ENCODE data around the gene SPRN.
"Not testable (repeated sequence)": the region's sequence is repeated elsewhere in the genome, so short reads cannot be mapped to it uniquely, and the experiment has no call there.

The SPRN gene

GRCh38 chr10:133439517-133440461, 15.4 kb upstream of the SPRN start:
- DNase-seq (ENCODE audit: low read depth): no peak

DNA sequence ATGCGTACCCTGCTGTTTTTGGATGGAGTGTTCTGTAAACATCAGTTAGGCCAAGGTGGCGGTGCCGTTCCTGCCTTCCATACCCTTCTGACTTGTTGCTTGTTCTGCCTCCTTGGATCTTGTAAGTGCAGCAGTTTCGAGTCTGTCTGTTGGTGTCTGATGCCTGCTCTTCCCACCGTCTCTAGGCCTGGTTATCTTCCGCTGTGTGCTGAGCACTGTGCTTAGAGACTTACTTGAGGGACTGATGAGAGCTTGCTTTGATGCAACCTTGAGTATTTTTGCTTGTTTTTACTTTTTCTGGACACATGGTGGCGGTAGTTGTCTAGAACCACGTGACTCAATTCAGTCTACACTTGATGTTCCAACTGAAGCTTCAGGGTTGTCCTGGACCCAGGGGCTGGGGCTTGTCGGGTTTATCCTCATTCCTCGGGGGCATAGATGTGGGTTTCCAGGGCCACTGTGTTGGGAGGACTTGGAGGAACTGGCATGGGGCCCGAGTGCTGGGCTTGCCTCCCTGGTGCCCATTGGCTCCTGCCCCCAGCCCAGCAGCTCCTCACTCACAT, 14.4 kb upstream of the SPRN start:
- DNase-seq (ENCODE audit: low read depth): no peak

- not testable (repeated sequence) for DNase-seq (ENCODE audit: low read depth)
Measured at GRCh38 chr10:133432789-133433188, 8.4 kb upstream of the SPRN start.

DNA sequence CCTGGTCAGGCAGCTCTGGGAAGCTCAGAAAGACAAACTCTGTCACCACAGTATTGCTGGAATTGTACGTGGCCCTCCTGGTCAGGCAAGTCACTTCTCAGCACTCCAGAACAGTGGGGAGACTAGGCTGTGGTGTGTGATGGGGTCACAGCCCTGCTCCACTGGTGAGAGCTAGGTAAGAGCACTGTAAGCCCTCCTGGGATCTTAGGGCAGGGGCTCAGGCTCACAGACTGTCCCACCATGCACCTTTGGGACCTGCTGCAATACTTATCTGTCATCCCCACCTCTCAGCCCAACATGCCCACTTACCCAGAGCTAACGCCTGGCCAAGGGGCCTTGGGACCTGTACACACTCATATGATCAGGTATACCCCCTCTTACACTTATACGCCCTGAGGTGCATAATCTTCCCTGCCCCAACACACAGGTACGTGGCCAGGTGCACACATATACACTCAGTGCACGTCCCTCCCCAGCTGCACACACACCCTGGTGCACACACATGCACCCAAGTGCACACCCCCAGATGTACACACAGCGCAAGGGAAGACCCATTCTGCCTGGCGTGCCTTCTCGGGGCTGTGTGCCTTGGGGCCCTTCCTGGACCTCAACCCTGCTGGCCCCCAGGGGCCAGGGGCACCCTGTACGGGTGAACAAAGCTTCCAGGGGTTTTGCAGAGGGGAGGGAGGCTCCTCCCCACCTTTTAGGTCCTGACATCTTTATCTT, 7.6 kb upstream of the SPRN start:
- not testable (repeated sequence) for DNase-seq (ENCODE audit: low read depth)

- DNase-seq (ENCODE audit: low read depth): not testable (repeated sequence)
Measured at GRCh38 chr10:133429571-133429970, 5.1 kb upstream of the SPRN start.

GRCh38 chr10:133424102-133424501, 323 bp downstream of the SPRN start:
- DNase-seq (ENCODE audit: low read depth): not testable (repeated sequence)

DNA sequence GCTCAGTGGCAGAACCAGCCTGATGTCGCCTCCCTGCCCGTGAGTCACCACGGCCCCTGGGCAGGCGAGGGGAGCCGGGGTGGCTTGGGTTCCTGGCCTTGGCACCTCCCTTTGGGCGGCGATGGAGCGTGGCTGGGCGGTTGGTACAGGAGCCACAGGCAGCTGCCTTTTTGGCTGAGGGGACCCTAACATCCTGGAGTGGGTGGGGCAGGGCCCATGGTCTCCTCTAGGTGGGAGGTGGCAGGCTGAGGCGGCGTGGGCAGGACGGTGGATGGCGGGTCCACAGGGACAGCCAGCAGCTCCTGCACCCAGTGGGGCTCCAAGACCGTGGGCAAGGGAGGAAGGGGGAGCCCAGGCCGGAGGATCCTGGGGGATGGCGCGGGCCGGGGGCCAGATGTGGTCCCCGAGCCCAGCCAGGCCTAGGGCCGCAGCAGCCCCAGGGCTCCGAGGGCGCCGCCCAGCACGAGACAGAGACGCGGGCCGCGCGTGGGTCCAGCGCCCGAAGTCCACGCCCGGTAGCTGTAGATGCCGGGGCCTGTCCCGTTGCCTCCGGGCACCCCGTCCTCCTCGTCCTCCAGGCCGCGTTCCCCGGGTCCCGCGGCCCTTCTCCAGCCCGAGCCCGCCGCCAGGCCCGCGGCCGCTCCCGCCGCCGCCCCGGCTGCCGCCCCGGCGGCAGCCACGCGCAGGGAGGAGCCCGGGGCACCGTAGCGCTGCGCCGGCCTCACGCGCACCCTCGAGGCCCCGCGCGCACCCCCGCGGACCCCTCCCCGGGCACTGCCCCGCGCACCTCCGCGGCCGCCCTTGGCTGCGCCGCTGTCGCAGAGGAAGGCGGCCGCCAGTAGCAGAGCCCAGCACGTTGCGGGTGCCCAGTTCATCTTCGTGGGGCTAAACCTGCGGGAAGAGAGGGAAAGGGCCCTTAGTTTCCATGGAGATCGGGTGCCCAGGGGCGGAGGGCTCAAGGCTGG, 1.3 kb downstream of the SPRN start:
- no peak for DNase-seq (ENCODE audit: low read depth)

GRCh38 chr10:133422223-133422806, 2.1 kb downstream of the SPRN start:
- DNase-seq (ENCODE audit: low read depth): no peak

DNA sequence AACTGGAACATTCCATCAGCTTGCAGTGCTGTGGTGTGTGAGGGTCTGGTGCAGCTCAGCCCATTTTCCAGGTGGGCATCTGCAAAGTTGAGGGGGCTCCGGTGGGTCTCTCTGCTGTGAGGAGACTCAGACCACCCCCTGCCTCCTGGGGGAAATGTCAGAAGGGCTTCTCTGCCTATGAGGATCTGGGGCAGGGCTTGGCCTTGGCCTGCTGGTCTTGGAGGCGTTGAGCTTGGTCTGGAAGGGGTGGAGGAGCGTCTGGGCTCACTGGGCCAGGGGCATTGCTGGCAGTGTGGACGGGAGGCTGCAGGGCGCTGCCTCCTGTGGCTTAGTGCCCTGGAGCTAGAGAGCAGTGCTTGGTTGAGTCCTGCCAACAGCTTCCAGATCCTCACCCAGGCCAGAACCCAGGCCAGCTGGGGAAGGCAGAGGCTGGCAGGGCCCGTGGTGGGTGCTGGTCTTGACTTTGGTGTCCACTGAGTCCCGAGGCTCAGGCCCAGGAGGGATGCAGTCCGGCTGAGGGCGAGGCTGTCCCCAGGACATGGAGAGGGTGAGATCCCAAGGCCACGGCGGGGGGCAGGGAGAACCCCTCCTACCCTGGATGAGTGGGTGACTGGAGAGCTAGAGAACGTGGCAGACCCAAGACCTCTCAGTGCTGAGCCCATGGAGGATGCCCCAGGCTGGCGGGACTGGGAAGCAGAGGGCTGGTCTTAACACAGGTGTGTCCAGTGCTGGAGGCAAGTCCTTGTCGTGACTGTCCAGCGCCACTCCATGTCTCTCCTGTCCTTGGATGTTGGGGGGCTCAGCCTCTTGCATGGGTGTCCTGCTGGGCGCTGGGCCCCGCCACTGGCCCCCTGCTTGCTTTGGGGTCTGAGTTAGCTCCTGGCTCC, 2.8 kb downstream of the SPRN start:
- no peak for DNase-seq (ENCODE audit: low read depth)

GRCh38 chr10:133420579-133420978, 3.8 kb downstream of the SPRN start:
- DNase-seq (ENCODE audit: low read depth): no peak

- no peak for DNase-seq (ENCODE audit: low read depth)
Measured at GRCh38 chr10:133420028-133420427, 4.4 kb downstream of the SPRN start.

DNA sequence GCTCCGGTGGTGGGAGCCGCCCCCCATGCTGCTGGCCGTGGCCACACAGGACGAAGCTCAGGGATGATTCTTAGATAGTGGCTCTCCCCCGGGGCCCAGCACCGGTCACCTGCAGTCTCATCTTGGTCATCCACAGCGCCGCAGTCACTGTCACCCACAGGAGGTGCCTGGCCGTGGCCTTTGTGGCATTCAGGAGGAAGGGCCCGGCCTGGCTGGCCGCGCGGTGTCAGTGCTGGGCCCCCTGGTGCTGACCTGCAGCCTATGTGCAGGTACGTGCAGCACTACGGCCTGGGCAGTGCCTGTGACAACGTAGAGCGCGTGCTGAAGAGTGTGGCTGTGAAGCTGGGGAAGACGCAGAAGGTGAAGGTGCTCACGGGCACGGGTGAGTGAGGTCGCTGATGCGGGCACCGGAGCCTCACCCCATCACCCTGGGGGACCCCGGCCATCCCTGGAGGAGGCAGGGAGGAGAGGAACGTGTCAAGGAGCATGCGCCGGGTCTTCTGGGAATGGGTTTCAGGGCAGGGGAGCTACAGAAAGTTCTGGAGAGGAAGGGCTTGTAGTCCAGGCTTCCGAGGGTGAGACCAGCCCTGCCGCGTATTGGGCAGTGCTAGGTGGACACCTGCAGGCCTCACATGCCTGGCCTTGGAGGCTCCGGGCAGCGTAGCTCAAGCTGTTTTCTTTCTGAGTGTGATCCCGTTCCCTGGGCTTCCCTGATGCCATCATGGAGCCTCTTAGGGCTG, 5.0 kb downstream of the SPRN start:
- no peak for DNase-seq (ENCODE audit: low read depth)

- DNase-seq (ENCODE audit: low read depth): no peak
Measured at GRCh38 chr10:133418289-133418993, 6.0 kb downstream of the SPRN start.

- no peak for DNase-seq (ENCODE audit: low read depth)
Measured at GRCh38 chr10:133415752-133416151, 8.7 kb downstream of the SPRN start.

DNA sequence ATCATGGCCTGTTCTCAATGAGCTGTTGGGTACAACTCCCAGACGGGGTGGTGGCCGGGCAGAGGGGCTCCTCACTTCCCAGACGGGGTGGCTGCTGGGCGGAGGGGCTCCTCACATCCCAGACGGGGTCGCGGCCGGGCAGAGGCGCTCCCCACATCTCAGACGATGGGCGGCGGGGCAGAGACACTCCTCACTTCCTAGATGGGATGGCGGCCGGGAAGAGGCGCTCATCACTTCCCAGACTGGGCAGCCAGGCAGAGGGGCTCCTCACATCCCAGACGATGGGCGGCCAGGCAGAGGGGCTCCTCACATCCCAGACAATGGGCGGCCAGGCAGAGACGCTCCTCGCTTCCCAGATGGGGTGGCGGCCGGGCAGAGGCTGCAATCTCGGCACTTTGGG, 10.0 kb downstream of the SPRN start:
- not testable (repeated sequence) for DNase-seq (ENCODE audit: low read depth)

- no peak for DNase-seq (ENCODE audit: low read depth)
Measured at GRCh38 chr10:133412381-133412711, 12.1 kb downstream of the SPRN start.

DNA sequence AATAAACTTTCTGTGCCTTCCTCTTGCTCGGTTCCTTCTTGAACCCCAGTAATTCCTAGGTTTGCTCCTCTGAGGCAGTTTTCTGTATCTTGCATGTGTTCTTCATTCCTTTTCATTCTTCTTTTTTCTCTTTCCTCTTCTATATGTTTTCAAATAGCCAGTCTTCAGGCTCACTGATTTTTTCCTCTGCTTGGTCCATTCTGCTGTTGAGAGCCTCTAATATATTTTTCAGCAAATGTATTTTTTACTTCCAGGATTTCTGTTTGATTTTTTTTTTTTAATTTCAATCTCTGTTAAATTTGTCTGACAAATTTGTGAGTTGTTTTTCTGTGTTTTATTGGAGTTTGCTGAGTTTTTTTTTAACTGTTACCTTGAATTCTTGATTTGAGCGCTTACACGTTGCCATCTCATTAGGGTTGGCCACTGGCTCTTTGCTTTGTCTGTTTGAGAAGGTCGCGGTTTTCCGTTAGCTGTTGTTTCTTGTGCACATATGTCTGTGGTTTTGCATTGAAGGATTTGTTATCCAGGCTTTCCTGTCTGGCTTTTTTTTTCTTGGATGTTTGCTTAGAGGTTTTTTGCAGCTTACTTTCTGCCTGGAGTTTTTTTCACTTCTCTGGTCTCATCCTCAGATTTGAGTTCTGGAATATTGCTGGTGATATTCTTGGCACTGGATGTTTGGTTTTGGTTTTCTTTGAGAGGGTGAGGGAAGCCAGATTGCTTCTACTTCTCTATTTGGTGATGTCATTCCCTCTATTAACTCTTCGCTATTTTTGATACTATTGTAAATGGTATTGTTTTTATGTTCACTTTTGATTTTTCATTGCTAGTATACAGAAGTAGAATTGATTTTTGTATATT, 12.7 kb downstream of the SPRN start:
- DNase-seq (ENCODE audit: low read depth): no peak

Measured in stimulated activated CD8-positive, alpha-beta memory T cell treated with anti-CD3 and anti-CD28 coated beads, Interleukin-12 subunit alpha, Interleukin-12 subunit beta, amount 100 ng/mL, for 1 hour (primary cell).